GM04504 (cell line): Measurements from ENCODE around the gene MYRIP.
"Not testable (repeated sequence)": the region's sequence is repeated elsewhere in the genome, so short reads cannot be mapped to it uniquely, and the experiment has no call there.

Source experiments
- DNase-seq: peaks from one replicate; pipeline ENCODE4 v3.0.0-alpha.2; 2012; ENCODE audit warnings: low read depth

Gene MYRIP

DNA sequence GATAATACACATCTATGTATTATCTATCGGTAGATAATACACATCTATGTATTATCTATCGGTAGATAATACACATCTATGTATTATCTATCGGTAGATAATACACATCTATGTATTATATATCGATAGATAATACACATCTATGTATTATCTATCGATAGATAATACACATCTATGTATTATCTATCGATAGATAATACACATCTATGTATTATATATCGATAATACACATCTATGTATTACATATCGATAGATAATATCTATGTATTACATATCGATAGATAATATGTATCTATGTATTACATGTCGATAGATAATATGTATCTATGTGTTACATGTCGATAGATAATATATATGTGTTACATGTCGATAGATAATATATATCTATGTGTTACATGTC lies 275.0 kb downstream of the MYRIP start:
- DNase-seq, result not testable (repeated sequence)

DNA sequence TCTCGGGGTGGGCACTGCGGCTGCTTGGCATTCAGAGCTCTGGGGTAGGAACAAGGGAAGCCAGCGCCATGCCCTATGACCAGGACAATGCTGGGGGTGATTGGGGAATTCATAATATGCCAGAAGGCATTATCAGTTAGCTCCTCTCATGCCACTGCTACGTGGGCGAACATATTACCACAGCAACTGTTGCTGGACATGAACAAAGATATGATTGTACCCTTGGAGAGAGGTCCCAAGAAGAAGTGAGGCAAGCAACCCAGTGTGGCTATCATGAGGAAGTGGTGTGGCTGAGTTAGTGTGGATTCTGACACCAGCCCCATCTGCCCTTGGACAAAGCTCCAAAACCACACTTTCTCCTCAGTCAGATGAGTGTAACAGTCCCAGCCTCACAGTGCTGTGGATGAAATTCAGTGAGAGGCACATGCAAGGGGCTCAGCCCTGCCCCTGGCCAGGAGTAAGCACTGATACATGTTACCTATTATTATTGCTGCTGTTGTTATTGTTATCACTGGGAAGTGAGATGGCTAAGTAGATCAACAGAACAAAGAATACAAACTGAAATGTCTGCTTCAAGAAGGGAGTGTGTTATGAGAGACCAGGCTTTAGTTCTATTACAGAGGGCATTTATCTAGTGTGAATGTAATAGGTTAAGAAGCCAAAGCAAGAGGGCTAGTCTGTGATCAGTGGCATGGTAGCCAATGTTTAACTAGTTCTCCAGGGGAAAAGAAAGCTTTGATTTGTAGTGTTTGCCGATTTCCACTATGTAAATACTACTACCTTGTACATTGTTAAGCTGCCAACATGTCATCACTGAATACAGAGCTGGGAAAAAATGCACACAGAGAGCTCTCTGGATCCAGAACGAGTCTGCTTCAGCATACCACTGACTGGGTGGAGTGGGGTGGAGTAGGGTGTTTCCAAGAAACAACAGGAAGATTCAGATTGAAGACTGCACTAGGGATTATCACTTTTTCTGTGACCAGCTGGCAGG lies 277.8 kb downstream of the MYRIP start:
- no peak for DNase-seq

DNA sequence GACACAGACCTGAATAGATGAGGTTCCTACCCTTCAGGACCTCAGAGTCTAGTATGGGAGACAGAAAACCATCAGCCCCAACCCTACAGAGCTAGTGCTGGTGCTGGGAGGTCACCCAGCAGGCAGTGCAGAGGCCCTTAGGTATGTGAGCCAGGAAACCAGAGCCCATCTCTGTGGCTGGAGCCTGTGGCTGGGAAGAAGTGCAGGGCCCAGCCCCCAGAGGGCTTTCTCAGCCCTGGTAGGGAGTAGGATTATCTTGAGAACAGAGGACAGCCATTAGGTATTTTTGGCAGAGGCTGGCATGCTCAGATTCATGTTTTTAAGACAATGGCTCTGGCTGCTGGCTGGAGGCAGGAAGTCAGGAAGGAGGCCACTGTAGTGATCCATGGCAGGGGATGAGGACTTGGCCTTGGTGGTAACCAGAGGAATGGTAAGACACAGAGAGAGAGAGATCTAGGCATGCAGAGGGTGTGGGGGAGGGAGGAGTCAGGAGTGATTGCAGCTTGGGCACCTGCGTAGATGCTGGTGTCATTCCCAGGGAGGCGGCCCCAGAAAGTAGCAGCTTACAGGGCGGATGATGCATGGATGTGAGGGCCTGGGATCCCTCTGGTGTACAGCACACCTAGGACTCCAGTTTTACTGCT lies 279.2 kb downstream of the MYRIP start:
- no peak for DNase-seq

DNA sequence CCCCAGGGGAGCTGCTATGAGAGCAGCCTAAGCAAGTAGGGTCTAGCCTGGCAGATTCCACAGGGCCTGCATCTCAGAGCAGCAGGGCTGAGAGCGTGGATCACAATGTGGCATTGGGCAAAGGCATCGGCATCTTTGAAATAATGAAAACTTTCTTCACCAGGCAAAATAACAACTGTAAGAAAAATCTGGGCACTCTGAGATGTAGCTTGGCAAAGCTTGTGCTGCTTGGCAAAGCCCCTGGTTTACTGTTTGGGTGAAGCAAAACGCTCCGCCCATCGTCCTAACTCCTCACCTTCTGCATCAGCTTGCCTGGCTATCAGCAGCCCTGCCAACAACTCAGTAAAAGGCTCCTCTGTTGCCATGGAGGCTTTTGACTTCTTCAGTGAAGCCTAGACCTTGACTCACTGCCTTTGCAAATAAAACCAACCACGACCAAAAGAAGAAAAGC lies 287.3 kb downstream of the MYRIP start:
- DNase-seq, result no peak

DNA sequence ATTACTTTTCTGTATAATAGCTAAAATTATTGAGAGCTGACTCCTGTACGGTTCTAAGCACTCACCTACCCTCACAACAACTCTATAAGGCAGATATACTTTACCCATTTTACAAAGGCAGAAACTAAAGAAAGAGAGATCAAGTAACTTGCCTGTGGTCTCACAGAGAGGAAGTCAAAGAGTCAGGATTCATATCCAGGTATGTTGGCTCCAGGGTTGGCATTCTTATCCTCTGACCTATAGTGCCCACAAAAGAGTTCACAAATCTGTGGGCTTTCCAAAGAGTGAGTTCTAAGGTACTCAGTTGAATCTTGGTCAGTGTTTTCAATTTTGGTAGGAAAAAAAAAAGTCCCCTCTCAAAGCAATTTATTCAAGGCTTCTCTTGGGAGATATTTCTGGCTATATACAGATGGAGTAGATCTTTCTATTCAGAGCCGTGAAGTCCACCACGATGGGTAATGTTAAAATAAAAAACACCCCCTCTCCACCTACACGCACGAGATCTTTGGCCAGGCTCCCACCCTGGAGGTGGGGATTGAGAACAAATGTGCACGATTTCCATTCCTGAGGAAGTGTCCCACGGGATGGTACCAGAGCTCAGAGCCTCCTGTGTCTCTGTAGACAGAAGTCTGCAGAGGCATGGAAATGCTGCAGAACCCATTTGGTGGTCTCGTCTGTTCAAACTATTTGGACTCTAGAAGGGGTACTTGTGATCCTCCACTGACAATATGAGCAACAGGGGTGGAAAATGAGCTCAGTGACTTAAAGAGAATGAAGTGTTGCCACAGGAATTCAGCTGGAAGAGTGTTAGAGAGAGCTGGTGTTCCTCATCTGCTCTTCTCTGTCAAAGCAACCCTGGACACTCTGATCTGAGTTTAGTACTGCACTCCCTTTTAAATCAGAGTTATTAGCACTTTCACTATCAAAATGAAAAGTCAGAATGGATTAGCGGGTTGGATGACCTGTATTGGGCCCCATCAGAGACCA lies 288.0 kb downstream of the MYRIP start:
- no peak for DNase-seq

DNA sequence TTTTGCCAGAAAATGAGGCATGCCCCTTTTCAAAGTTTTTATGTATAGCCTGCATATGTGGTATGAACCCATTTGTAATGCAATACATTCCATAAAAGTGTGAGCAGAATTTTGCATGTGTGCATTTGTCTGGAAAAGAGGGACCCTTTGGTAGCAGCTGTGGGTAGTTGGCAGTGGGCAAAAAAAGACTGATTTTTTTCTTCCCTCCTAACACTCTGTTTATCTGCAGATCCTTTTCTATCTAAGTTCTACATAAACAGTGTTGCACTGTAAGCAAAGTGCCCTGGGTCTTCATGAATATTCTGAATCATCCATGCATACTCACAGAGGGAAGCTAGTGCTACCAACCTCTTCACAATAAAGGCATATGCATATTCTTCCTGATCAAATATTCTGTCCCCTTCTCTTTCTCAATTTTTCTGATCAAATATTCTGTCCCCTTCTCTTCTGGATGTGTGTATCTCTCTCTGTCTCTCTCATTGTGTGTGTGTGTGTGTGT lies 288.9 kb downstream of the MYRIP start:
- no peak for DNase-seq

DNA sequence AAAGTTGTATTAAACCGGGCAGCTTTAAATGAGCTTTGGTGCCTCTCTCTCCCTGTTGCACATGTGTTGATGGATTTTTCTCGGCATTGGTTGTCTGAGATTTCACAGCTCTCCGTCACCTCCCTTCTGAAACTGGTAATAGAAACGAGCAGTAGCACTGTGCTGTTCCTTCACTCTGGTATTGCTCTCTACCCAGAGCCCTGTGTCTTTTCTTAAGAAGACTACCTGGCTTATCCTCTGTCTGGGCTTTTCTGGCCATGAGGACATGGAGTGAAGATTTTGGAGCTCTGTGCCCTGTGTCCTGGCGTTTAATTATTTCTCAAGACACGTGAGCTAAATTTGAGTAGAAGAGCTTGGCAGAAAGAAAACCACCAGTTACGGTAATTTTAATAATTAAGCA lies 290.5 kb downstream of the MYRIP start:
- DNase-seq, result no peak

DNA sequence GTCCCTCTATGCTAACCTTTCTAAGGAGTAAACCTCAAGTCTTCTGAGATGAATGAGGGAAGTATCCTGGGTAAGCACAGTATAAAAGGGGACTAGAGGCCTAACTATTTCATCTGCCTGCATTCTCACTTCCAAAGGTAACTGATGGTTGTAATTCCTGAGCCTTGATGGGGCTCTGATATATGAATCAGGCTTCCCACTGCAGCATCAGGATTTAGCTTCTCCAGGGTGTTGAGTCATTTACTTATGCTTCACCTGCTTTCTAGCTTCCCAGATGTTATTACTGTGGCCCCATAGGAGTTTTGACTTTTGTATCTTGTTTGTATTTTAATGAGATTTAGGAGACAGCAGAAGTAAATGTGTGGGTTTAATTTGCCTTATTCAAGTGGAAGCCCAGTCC lies 292.8 kb downstream of the MYRIP start:
- no peak for DNase-seq

DNA sequence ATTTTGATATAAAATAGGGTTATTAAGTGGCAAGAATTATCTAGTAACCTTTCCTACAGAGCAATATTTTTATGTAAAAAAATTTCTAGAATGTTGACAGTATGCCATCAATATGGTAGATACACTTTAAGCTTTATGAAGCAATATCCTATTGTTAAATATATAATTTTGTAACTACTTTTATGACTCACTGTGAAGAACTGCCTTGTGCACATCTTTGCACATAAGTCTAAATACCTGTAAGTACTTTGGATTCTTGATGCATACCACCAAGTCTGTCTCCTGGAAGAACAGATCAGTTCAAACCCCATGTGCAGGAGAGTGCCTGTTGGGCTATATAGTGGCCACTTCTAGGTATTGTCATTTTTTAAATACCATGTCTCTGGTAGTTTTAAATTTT lies 294.4 kb downstream of the MYRIP start:
- DNase-seq, result no peak

DNA sequence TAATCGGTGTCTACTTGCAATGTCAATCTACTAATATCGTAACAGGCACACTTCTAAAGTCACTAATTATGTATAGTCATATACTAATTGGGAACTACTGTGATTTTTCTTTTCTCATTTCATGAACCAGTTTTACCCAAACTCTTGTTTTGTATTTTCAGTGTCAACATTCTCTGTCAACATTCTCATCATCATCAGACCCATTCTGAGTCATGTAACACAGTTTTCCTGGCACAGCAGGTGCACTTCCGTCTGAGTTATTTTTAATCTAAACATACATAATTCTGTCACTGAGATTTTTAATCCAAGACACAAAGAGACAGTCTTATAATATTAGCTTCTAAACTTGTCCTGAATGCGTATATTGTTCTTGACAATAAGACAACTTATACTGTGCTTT lies 295.0 kb downstream of the MYRIP start:
- DNase-seq, result no peak

DNA sequence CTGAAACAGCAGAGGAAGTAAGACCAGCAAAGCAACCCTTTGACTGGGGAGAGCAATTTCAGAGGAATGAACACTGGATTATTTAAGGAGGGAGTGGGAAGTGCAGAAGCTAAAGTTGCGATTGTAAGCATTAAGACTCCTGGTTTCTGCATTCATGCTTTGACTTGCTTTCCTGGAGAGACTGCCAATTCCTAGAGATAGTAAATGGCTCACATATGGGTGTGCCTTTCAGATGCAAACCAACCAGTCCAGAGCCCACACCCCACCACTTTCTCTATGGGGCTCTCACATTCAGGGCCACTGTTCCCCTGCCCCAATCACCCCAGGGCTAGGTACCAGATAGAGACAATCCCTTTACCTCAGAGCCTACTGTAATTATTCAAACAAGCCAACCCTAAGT lies 299.2 kb downstream of the MYRIP start:
- no peak for DNase-seq

DNA sequence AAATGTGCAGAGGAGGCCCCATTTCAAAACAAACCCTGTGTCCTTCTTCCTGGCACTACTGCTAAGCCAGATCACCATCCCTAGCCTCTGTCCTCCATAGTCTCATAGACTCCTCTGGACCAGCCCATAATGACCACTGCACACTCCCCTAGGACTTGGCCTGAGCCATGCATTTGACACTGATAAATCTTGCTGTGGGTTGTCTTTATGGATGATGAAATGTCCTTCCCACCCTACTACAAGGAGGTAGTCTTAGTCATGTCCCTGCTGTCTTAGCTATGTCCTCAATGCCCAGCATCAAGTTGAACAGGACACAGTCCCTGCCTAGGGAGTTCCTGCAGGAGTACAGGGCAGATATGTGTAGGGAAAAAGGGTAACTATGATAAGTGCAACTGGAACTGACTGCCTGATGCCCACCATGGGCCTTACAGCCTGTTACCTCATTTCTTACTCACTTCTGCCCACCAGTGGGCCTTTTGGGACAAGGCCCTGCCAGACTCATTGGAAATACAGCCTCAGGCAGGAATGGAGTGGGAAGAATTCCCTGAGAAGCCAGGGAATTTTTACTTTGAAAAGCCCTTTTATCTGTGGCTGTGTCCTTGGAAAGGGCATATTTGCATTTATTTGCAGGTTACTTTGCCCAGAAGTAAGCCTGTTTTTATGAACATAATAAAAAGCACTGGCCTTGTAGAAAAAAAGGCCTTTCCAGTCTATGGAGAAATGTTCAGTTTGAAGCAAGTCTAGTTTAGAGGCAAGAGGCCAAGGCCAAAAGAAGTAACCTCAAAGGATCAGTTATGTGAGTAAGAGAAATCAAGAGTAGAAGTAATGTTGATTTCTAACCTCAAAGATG lies 300.5 kb downstream of the MYRIP start:
- no peak for DNase-seq

DNA sequence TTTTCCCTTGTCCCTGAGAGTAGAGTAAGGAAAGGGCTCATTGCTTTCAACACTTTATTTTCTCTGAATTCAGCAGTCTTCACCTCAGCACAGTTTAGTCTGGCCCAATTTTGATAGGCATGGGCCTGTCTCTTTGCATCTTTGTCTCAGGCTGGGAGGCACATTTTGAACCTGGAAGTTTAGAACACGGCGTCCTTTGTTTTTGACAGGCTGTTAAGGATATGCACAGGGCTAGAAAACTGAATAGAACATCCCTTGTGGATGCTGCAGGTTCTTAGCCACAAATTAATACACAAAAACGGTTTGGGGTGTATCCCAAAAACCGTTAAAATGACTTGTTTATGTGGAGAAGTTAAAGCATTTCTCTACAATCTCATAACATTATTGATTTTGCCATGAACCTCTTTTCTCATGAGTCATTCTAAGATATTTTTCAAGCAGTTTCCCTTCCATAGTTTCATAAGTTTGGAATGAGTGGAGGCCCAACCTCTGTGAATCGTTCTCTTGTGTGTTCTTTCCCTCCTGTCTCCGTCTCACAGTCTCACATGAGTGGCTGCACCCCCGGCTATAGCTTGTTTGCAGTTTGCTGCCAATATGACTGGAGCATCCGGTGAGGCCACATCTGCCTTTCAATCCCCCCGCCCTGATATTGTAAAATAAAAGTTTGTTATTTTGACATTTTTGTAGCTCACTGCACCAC lies 307.2 kb downstream of the MYRIP start:
- DNase-seq, result peak; percentile 40

DNA sequence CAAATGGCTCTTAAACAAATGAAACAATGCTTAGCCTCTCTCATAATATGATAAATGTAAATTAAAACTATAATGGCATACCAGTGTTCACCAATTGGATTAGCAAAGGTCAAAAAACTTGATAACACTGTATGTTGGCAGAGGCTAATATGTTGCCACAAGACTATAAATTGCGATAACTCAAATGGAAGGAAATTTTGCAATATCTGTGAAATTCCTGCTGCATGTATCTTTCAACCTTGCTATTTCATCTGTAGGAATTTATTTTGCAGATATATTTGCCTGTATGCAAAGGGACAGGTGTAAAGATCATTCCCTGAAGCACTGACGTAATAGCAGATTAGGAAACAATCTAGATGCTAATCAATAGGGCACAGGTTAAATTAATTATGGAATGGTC lies 308.7 kb downstream of the MYRIP start:
- DNase-seq, result no peak

DNA sequence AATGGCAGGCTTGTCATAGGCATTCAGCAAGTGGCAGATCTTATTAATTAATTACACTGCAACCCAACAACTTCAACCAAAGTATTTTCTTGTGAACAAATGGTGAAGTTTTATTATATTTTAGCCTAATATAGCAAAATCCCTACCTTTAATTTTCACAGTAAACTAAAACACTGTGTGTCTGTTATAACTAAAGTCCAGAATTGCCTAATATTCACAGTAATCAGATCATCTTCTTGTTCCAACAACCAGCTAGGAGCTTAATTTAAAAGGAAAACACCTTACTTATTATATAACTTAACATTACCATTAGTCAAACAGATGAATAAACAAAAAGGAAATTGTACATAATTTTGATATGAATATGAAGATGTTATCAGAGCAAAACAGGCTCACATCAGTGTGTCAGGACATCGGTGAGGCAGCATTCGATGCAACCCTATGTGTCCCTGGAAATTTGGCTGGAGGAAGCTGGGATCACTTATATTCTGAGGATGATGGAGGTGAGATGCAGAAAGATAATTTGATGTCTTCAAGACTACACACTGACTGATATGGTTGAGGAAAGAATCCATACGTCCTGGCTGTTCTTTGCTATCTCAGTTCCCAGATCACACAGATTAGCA lies 310.8 kb downstream of the MYRIP start:
- DNase-seq, result no peak

DNA sequence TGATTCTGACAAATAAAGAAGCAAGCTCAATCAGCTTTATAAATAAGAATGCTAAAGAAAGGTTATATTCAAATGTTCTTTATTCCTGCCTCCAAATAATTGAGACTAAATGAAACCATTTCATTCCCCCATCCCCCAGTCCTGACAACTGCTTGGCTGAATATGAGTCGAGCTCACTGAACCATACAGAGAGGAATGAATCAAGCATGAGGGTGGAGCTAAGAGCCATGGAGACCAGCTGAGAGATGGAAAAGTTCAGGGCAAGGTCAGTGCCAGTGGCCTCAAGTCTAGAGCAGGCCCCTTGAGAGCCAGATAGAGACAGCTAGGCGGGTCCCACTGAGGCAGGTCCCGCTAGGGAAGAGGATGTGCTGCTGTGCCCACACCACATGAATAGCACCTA lies 311.4 kb downstream of the MYRIP start:
- peak; percentile 39 for DNase-seq

DNA sequence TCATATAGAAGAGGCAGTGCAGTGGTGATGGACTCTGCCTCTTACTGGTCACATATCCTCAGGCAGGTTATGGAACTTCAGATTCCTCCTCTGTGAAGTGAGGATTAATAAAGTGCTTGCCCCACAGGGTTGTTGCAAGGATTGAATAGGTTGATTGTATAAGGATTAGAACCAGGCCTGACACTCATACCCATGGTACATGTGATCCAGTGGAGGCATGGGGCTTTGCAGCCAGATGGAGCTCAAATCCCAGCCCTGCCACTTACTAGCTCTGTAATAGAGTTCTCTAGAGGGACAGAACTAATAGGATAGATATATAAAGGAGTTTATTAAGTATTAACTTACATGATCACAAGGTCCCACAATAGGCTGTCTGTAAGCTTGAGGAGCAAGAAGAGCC lies 315.5 kb downstream of the MYRIP start:
- no peak for DNase-seq

DNA sequence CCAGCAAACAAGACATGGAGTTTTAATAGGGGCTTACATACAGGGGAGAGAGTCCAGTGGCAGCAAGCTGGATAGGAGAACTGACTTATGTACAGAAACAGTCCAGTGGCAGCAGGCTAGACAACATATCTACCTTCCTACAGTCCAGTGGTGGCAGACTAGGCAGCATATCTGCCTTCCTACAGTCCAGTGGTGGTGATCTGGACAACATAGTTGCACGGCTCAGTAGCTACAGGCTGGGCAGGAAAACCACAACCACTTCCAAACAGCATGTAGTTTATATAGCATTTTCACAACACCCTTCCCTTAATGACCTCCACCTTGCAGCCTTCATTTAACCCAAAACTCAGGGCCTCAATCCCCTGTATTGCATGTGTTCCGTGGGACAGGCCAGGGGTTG lies 318.8 kb downstream of the MYRIP start:
- DNase-seq, result no peak

DNA sequence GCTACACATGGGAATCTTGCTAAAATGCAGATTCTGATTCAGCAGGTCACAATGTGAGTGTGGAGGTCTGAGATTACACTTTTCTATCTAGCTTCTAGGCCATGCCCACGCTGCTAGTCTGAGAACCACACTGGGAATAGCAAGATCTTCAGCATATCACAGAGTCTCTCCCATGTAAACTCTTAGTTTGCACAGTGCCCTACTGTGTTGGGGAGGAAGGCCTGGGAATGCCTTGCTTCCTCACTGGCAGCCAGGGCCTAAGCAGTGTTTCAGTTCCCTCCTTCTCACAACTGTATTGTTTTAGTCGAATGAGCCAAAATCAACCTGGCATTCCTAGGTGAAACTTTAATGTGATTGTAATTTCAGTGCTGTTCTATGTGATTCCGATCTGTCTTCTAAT lies 320.1 kb downstream of the MYRIP start:
- no peak for DNase-seq

DNA sequence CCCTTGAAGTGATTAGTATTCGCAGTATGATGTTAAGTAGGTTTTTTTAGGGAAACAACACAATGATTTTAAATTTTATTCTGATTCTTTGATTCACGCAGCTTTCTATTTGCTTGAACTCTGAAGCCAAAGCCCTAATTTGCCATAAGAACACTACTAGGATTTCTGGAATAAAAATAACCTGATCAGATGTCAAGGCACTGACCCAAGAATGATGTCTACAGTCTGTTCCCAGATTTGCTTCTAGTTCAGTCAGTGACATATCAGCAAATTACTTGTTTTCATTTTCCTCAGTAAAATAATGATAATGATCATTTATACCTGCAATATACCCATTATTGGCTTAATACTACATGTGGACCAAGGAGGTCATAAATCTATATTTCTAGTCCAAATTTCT lies 320.6 kb downstream of the MYRIP start:
- no peak for DNase-seq
